K562 (cell line): Measurements from ENCODE around the gene EXOC6. TPM values are rescaled to one million over a fixed set of nuclear protein-coding genes. Genes with fewer than 3 reads are reported as not detected.

Experiments used
- ATAC-seq: fragments of 200-7000 bp; cut with Tn5 transposase; 3 replicates; pipeline ENCODE4 v1.9.1; 2020; ENCODE audit warnings: moderate library complexity
- BruUV-seq: library from RNA; stranded (reverse); fragments of 400-500 nt; replicated peaks from 2 replicates; lab custom pipeline; 2021; lab: Mats Ljungman, UMichigan
- CTCF ChIA-PET: fragments of 300-600 bp; formaldehyde crosslinking; extraction: SDS; loops from one replicate; lab custom pipeline; 2021; ENCODE audit warnings: low intra/inter-chr PET ratio; lab: Yijun Ruan, JAX
- POLR2A ChIA-PET: fragments of 300-600, 350-650 bp; sonication (Branson Sonifier 250); formaldehyde crosslinking; extraction: SDS; loops from one replicate; lab custom pipeline; 2021; ENCODE audit warnings: antibody characterized with exemption, inconsistent platforms; lab: Yijun Ruan, JAX
- DNase-seq, 4 experiments: peaks; one replicate each; pipeline versions ENCODE4 v3.0.0 to v3.0.0-alpha.2; 2011 to 2018; ENCODE audit warnings: low spot score in 3 of 4, mixed read lengths in 3 of 4; ENCODE audit errors: extremely low read depth in 1 of 4
- FAIRE-seq: peaks from 2 replicates; lab custom pipeline; 2011; peaks lifted over from hg19 to GRCh38; lab: Jason Lieb, UNC
- H2AFZ ChIP-seq: 2 replicates; pipeline ENCODE4 v1.6.0; 2011; ENCODE audit warnings: low read depth, low read length, control low read depth, inconsistent platforms
- H3K27ac ChIP-seq: fragments of 200-600 bp; 3 replicates; pipeline ENCODE4 v1.8.0; 2011; ENCODE audit warnings: low read depth, mild to moderate bottlenecking, control low read depth, inconsistent platforms, low read length, moderate library complexity, mixed read lengths; ENCODE audit errors: extremely low read depth
- H3K27me3 ChIP-seq, 2 experiments: fragments of 300-600 bp in 1 of 2; 2 replicates in 1 of 2; 3 replicates in 1 of 2; pipeline versions ENCODE4 v1.6.0 to v1.8.0; 2011; ENCODE audit warnings: inconsistent platforms in 2 of 2, low read length in 2 of 2, mild to moderate bottlenecking in 1 of 2, mixed read lengths in 1 of 2, moderate library complexity in 1 of 2; ENCODE audit not compliant: control insufficient read depth in 2 of 2, insufficient read depth in 2 of 2
- H3K36me3 ChIP-seq: fragments of 300-600 bp; 3 replicates; pipeline ENCODE4 v1.8.0; 2011; ENCODE audit warnings: mild to moderate bottlenecking, low read length, inconsistent platforms; ENCODE audit not compliant: control insufficient read depth, insufficient read depth
- H3K4me1 ChIP-seq, 2 experiments: fragments of 200-600 bp in 1 of 2; replicated peaks in 1 of 2; 2 replicates in 1 of 2; 3 replicates in 1 of 2; pipeline versions ENCODE4 v1.5.1 to v1.8.0; 2011; ENCODE audit warnings: inconsistent platforms in 2 of 2, low read length in 2 of 2, mild to moderate bottlenecking in 1 of 2, mixed read lengths in 1 of 2, moderate library complexity in 1 of 2; ENCODE audit not compliant: control insufficient read depth in 2 of 2, insufficient read depth in 2 of 2
- H3K4me2 ChIP-seq: 2 replicates; pipeline ENCODE4 v1.6.1; 2011; ENCODE audit warnings: low read length, control low read depth, inconsistent platforms, mixed read lengths; ENCODE audit not compliant: insufficient read depth
- H3K4me3 ChIP-seq: fragments of 200-600 bp; sonication (generic), shearing (Covaris generic); 2 replicates; pipeline ENCODE4 v1.5.1; 2016; ENCODE audit warnings: control low read depth, inconsistent platforms
- H3K79me2 ChIP-seq: fragments of 200-600 bp; 3 replicates; pipeline ENCODE4 v1.8.0; 2011; ENCODE audit warnings: low read length, inconsistent platforms; ENCODE audit not compliant: control insufficient read depth, insufficient read depth
- H3K9ac ChIP-seq, 2 experiments: 2 replicates each; pipeline versions ENCODE4 v1.6.0 to v1.6.1; 2011; ENCODE audit warnings: low read depth in 2 of 2, low read length in 2 of 2, control low read depth in 1 of 2, inconsistent platforms in 1 of 2, mild to moderate bottlenecking in 1 of 2, mixed read lengths in 1 of 2; ENCODE audit not compliant: insufficient read depth in 1 of 2
- H3K9me1 ChIP-seq: one replicate; pipeline ENCODE4 v1.6.0; 2011; ENCODE audit warnings: inconsistent platforms, mild to moderate bottlenecking, low read length, moderate library complexity; ENCODE audit not compliant: control insufficient read depth, insufficient read depth
- H3K9me3 ChIP-seq: replicated peaks from 2 replicates; pipeline ENCODE4 v1.5.1; 2011; ENCODE audit warnings: low read depth, low read length, inconsistent platforms; ENCODE audit not compliant: control insufficient read depth, insufficient read depth
- H4K20me1 ChIP-seq: replicated peaks from 2 replicates; pipeline ENCODE4 v1.6.1; 2011; ENCODE audit warnings: low read length, inconsistent platforms, mixed read lengths; ENCODE audit not compliant: control insufficient read depth, insufficient read depth
- BCL6 ChIP-seq: fragments of 250-450 bp; sonication (Bioruptor Pico); IDR thresholded peaks from 2 replicates; pipeline ENCODE4 v1.4.0; 2020
- CBFA2T2 ChIP-seq: fragments of 450-650 bp; conservative IDR thresholded peaks from 2 replicates; pipeline ENCODE4 v1.6.1; 2017; ENCODE audit warnings: mild to moderate bottlenecking
- CBFA2T3 ChIP-seq: fragments of 450-650 bp; IDR thresholded peaks from 2 replicates; pipeline ENCODE4 v1.6.1; 2017
- ELF2 ChIP-seq: fragments of 250-450 bp; sonication (Bioruptor Pico); IDR thresholded peaks from 2 replicates; pipeline ENCODE4 v1.5.0; 2021; ENCODE audit warnings: mild to moderate bottlenecking
- KDM1A ChIP-seq, 2 experiments: fragments of 450-650 bp; IDR thresholded peaks; 2 replicates each; pipeline ENCODE4 v1.6.1; 2016; ENCODE audit warnings: mild to moderate bottlenecking in 2 of 2
- NR2C2 ChIP-seq, 2 experiments: fragments of 200-800 bp in 1 of 2; sonication (Bioruptor generic) in 1 of 2; sonication (generic) in 1 of 2; formaldehyde crosslinking in 1 of 2; IDR thresholded peaks; 2 replicates each; pipeline versions ENCODE4 v1.6.1 to v1.8.0; 2016 to 2022; ENCODE audit warnings: mild to moderate bottlenecking in 1 of 2, missing compliant biosample characterization in 1 of 2, missing genetic modification characterization in 1 of 2, missing genetic modification reagents in 1 of 2
- TCF3 ChIP-seq: sonication (generic); formaldehyde crosslinking; IDR thresholded peaks from 2 replicates; pipeline ENCODE4 v1.4.0; 2020; ENCODE audit warnings: mild to moderate bottlenecking, missing genetic modification reagents
- ZNF79 ChIP-seq: fragments of 250-450 bp; sonication (Bioruptor Pico); IDR thresholded peaks from 2 replicates; pipeline ENCODE4 v1.4.0; 2020; ENCODE audit warnings: low read depth, mild to moderate bottlenecking, moderate library complexity
- WGBS: fragments of 100-300 bp; shearing (Covaris generic); methylation state at CpG from one replicate; pipeline ENCODE4 v1.1.6; 2016; ENCODE audit warnings: low coverage, mixed read lengths; ENCODE audit not compliant: insufficient coverage; ENCODE audit errors: missing lambda C conversion rate; 5-methylcytosine and 5-hydroxymethylcytosine counted together
- in situ Hi-C: fragments of 300-500 bp; cut with MboI; formaldehyde crosslinking; loops from 4 replicates; pipeline ENCODE4 v1.15.0; 2018; ENCODE audit warnings: inconsistent platforms, mixed read lengths
- intact Hi-C: fragments of 100-400 bp; cut with micrococcal nuclease; formaldehyde crosslinking; loops from 2 replicates; pipeline ENCODE4 v1.14.2; 2022
- polyA plus RNA-seq, 8 experiments: library from polyadenylated mRNA; depleted of rRNA in 4 of 8; stranded (reverse) in 5 of 8; unstranded in 3 of 8; fragments of >200 nt; fragmentation: Nextera tagmentation in 2 of 8; fragmentation: Illumina TruSeq in 1 of 8; extraction: Ambion mirVana in 2 of 8; extraction: Trizol in 1 of 8; gene quantifications; 2 replicates each; pipeline versions ENCODE4 v1.2.1 to v1.2.3, GENCODE V29; 2011 to 2014; ENCODE audit warnings: inconsistent platforms in 1 of 8, missing spikeins in 1 of 8
- total RNA-seq, 7 experiments: library from RNA; depleted of rRNA in 6 of 7; stranded (reverse); fragments of >200 nt in 6 of 7; fragmentation: Illumina TruSeq in 2 of 7; extraction: Trizol in 2 of 7; gene quantifications; 2 replicates each; pipeline versions ENCODE4 v1.2.1 to v1.2.3, GENCODE V29; 2011 to 2021; ENCODE audit warnings: low replicate concordance in 1 of 7
- TF ChIP-seq, protein P1 (sequence below): fragments of 450-650 bp; IDR thresholded peaks from 2 replicates; pipeline ENCODE4 v1.7.0; 2016; ENCODE audit warnings: borderline replicate concordance
- TF ChIP-seq, protein P2 (sequence below): fragments of 450-650 bp; formaldehyde crosslinking; IDR thresholded peaks from 2 replicates; pipeline ENCODE4 v1.4.0; 2020; ENCODE audit warnings: mild to moderate bottlenecking

The EXOC6 gene
- total and polyA plus RNA-seq, 9 of the 15 experiments (the other 6 are each of a cell fraction or from before 2014, with no cell fraction given): 13.9 to 42.8 (median 24.9) TPM

DNA sequence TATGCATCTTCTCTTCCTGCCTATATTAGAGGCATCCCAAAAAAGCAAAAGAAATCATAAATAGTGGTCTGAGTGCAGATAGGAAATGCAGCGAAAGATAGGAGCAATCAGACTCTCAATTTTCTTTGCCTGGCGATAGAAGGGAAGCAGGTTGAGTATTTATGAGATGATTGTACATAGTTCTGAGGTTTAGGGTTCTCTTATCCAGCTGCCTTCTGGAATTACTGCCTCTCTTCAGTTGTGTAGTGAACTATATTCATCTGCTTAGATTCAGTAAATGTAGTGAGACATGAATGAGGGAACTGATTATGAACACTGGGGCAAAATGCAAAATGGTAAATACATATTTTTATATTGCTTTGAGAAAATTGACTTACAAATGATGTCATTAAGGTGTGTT, 119.3 kb downstream of the EXOC6 start:
- ChIA-PET POLR2A (no interaction called here), CTCF (no interaction called here)
- ATAC-seq (no peak), DNase-seq (no peak), FAIRE-seq (no peak)
- no peak overlapping the region for H3K4me2 ChIP-seq
- intact Hi-C loops (loop anchor here (5.0 to 10.0 kb wide), 2 partner anchors 83 to 320 kb away; no protein-coding TSS in a partner anchor), in situ Hi-C loops (no loop called here)
- no peaks in the 10 kb centered on the region for H3K9me1 ChIP-seq
- peaks cover 19% of the 10 kb centered on the region; the same call in 2 of the 3 replicates for H3K36me3 ChIP-seq
- no peak for TF ChIP-seq ZNF79 (CRISPR knock-in tag)
- TF ChIP-seq TCF3 (CRISPR knock-in tag): peak; percentile 37
- peak; percentile 22 for TF ChIP-seq CBFA2T2
- TF ChIP-seq KDM1A (IDR thresholded peaks at IDR 0.05): 0 out of 4 replicates have a peak, but pooled peaks of 1 of the 2 experiments have one; percentile 20
- peak; percentile 54 for TF ChIP-seq CBFA2T3
- TF ChIP-seq BCL6: no peak
- TF ChIP-seq NR2C2 (CRISPR knock-in tag; IDR thresholded peaks at IDR 0.05): no peak
- no peak for TF ChIP-seq NR2C2 (tag; IDR thresholded peaks at IDR 0.05)
- no peak for TF ChIP-seq ELF2 (CRISPR knock-in tag)
- TF ChIP-seq, protein P1, sequence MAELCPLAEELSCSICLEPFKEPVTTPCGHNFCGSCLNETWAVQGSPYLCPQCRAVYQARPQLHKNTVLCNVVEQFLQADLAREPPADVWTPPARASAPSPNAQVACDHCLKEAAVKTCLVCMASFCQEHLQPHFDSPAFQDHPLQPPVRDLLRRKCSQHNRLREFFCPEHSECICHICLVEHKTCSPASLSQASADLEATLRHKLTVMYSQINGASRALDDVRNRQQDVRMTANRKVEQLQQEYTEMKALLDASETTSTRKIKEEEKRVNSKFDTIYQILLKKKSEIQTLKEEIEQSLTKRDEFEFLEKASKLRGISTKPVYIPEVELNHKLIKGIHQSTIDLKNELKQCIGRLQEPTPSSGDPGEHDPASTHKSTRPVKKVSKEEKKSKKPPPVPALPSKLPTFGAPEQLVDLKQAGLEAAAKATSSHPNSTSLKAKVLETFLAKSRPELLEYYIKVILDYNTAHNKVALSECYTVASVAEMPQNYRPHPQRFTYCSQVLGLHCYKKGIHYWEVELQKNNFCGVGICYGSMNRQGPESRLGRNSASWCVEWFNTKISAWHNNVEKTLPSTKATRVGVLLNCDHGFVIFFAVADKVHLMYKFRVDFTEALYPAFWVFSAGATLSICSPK: no peak
- TF ChIP-seq, protein P2, sequence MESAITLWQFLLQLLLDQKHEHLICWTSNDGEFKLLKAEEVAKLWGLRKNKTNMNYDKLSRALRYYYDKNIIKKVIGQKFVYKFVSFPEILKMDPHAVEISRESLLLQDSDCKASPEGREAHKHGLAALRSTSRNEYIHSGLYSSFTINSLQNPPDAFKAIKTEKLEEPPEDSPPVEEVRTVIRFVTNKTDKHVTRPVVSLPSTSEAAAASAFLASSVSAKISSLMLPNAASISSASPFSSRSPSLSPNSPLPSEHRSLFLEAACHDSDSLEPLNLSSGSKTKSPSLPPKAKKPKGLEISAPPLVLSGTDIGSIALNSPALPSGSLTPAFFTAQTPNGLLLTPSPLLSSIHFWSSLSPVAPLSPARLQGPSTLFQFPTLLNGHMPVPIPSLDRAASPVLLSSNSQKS (CRISPR knock-in tag): no peak
- 33% methylated on average over 1 of the region's 2 CpGs for WGBS
- BruUV-seq: no TSS peak
- no peaks in the 10 kb centered on the region for H3K79me2 ChIP-seq
- H4K20me1 ChIP-seq: no peaks in the 10 kb centered on the region
- no peak overlapping the region for H3K27ac ChIP-seq
- no peaks in the 10 kb centered on the region for H3K27me3 ChIP-seq
- 0 out of 2 replicates have a peak, but pooled peaks cover 2% of the 10 kb centered on the region for H3K9me3 ChIP-seq
- no peak overlapping the region for H2AFZ ChIP-seq
- H3K4me1 ChIP-seq: peaks cover 8 to 14% of the 10 kb centered on the region in 2 experiments; a peak in 3 of 5 replicates
- H3K9ac ChIP-seq: no peak overlapping the region
- no peak overlapping the region for H3K4me3 ChIP-seq
